Keratinocyte (primary cell): ENCODE results near the gene TMEM225B. TPM values are rescaled to one million over a fixed set of nuclear protein-coding genes. Genes with fewer than 3 reads are reported as not detected.

Experiments
- DNase-seq: peaks from one replicate; pipeline ENCODE4 v3.0.0-alpha.2; 2011; ENCODE audit warnings: low read depth, missing footprints, low spot score
- FAIRE-seq: peaks from 2 replicates; lab custom pipeline; 2011; peaks lifted over from hg19 to GRCh38; lab: Jason Lieb, UNC
- H2AFZ ChIP-seq: 2 replicates; pipeline ENCODE4 v1.6.0; 2012; ENCODE audit warnings: low read length, control low read depth, inconsistent platforms; ENCODE audit not compliant: control insufficient read depth
- H3K27ac ChIP-seq: 2 replicates; pipeline ENCODE4 v1.5.1; 2011; ENCODE audit warnings: low read length; ENCODE audit not compliant: control insufficient read depth, insufficient read depth
- H3K27me3 ChIP-seq: 3 replicates; pipeline ENCODE4 v1.6.0; 2011; ENCODE audit warnings: low read length; ENCODE audit not compliant: control insufficient read depth, insufficient read depth; ENCODE audit errors: extremely low read depth
- H3K36me3 ChIP-seq, 2 experiments: 2 replicates in 1 of 2; 3 replicates in 1 of 2; pipeline ENCODE4 v1.5.1; 2011; ENCODE audit warnings: low read length in 2 of 2, mild to moderate bottlenecking in 1 of 2; ENCODE audit not compliant: control insufficient read depth in 2 of 2, insufficient read depth in 2 of 2; ENCODE audit errors: extremely low read depth in 1 of 2
- H3K4me1 ChIP-seq: 3 replicates; pipeline ENCODE4 v1.5.1; 2011; ENCODE audit warnings: low read length; ENCODE audit not compliant: control insufficient read depth, insufficient read depth; ENCODE audit errors: extremely low read depth
- H3K4me2 ChIP-seq: 3 replicates; pipeline ENCODE4 v1.6.0; 2011; ENCODE audit warnings: low read depth, low read length; ENCODE audit not compliant: control insufficient read depth, insufficient read depth; ENCODE audit errors: extremely low read depth
- H3K4me3 ChIP-seq, 3 experiments: fragments of 200-600 bp in 1 of 3; sonication (generic) in 1 of 3; 2 replicates in 2 of 3; 3 replicates in 1 of 3; pipeline ENCODE4 v1.5.1; 2011 to 2016; ENCODE audit warnings: low read length in 3 of 3, mild to moderate bottlenecking in 3 of 3, control low read depth in 2 of 3, inconsistent platforms in 1 of 3, low read depth in 1 of 3, mixed read lengths in 1 of 3, mixed run types in 1 of 3, moderate library complexity in 1 of 3; ENCODE audit not compliant: control insufficient read depth in 2 of 3, insufficient read depth in 2 of 3; ENCODE audit errors: extremely low read depth in 1 of 3
- H3K79me2 ChIP-seq: 2 replicates; pipeline ENCODE4 v1.6.0; 2012; ENCODE audit warnings: low read length; ENCODE audit not compliant: control insufficient read depth, insufficient read depth
- H3K9ac ChIP-seq: 3 replicates; pipeline ENCODE4 v1.6.0; 2011; ENCODE audit warnings: low read length; ENCODE audit not compliant: control insufficient read depth, insufficient read depth; ENCODE audit errors: extremely low read depth
- H3K9me1 ChIP-seq: 3 replicates; pipeline ENCODE4 v1.6.0; 2011; ENCODE audit warnings: low read length; ENCODE audit not compliant: control insufficient read depth, insufficient read depth; ENCODE audit errors: extremely low read depth
- H3K9me3 ChIP-seq: 2 replicates; pipeline ENCODE4 v1.5.1; 2012; ENCODE audit warnings: low read depth, low read length; ENCODE audit not compliant: control insufficient read depth
- H4K20me1 ChIP-seq: 3 replicates; pipeline ENCODE4 v1.6.0; 2011; ENCODE audit warnings: low read length; ENCODE audit not compliant: control insufficient read depth, insufficient read depth; ENCODE audit errors: extremely low read depth
- EZH2 ChIP-seq: IDR thresholded peaks from one replicate; pipeline ENCODE4 v1.6.1; 2012; ENCODE audit warnings: inconsistent platforms, mild to moderate bottlenecking, low read length, moderate library complexity
- dilution Hi-C: fragments of 300-500 bp; cut with MboI; formaldehyde crosslinking; loops from one replicate; pipeline ENCODE4 v1.7.0; 2020; ENCODE audit warnings: low sequenced_read_pairs; ENCODE audit not compliant: extremely low pct_ligation_motif_present
- polyA plus RNA-seq, 5 experiments: library from polyadenylated mRNA; depleted of rRNA in 3 of 5; stranded (reverse) in 3 of 5; stranded (forward) in 1 of 5; unstranded in 1 of 5; fragments of >200 nt; gene quantifications; 1 replicate in 1 of 5; 2 replicates in 3 of 5; 3 replicates in 1 of 5; pipeline versions ENCODE4 v1.2.1 to v1.2.3, GENCODE V29; 2011 to 2012; ENCODE audit warnings: missing spikeins in 2 of 5, low read depth in 1 of 5, low replicate concordance in 1 of 5
- TF ChIP-seq, protein P1 (sequence below), 3 experiments: IDR thresholded peaks in 1 of 3; conservative IDR thresholded peaks in 1 of 3; optimal IDR thresholded peaks in 1 of 3; 2 replicates in 2 of 3; 3 replicates in 1 of 3; pipeline versions ENCODE3 to v1.5.1; 2011; ENCODE audit warnings: low read length in 3 of 3, mild to moderate bottlenecking in 3 of 3, moderate library complexity in 2 of 3, control low read depth in 1 of 3, inconsistent platforms in 1 of 3; ENCODE audit not compliant: insufficient read depth in 2 of 3; ENCODE audit errors: extremely low read depth in 1 of 3

TMEM225B gene
- polyA plus RNA-seq, 1 donor (not counting 4 experiments of a cell fraction or from before 2014, with no cell fraction given) = 0.18 TPM

DNA sequence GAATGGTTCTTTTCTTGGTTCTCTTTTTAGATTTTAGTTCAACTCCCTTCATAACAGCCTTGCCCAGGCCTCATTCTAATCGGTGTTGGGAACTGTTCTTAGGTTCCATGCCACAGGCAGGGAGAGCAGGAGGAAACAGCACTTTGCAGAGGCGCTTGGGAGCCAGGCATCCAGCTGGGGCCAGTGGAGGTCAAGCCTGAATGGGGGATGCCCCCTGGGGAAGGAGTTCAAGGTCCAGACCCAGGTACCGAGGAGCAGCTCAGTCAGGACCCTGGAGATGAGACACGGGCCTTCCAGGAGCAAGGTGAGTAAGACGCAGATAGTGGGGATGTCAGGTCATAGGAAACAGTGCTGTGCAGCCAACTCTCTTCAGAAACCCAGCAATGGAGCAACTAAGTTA lies 23.2 kb downstream of the TMEM225B start:
- peaks cover 2% of the 10 kb centered on the region for H3K9me1 ChIP-seq
- peaks cover 48 to 66% of the 10 kb centered on the region in 2 experiments for H3K36me3 ChIP-seq
- FAIRE-seq (no peak), DNase-seq (no peak)
- no peak overlapping the region for H3K4me3 ChIP-seq
- H2AFZ ChIP-seq = no peak overlapping the region
- TF ChIP-seq EZH2 = no peak
- TF ChIP-seq, protein P1, sequence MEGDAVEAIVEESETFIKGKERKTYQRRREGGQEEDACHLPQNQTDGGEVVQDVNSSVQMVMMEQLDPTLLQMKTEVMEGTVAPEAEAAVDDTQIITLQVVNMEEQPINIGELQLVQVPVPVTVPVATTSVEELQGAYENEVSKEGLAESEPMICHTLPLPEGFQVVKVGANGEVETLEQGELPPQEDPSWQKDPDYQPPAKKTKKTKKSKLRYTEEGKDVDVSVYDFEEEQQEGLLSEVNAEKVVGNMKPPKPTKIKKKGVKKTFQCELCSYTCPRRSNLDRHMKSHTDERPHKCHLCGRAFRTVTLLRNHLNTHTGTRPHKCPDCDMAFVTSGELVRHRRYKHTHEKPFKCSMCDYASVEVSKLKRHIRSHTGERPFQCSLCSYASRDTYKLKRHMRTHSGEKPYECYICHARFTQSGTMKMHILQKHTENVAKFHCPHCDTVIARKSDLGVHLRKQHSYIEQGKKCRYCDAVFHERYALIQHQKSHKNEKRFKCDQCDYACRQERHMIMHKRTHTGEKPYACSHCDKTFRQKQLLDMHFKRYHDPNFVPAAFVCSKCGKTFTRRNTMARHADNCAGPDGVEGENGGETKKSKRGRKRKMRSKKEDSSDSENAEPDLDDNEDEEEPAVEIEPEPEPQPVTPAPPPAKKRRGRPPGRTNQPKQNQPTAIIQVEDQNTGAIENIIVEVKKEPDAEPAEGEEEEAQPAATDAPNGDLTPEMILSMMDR (optimal IDR thresholded peaks at IDR 0.05 in 1 of 3, IDR thresholded peaks at IDR 0.05 in 1 of 3, conservative IDR thresholded peaks at IDR 0.05 in 1 of 3; ENCODE audit: extremely low read depth in 1 of 3, insufficient read depth in 2 of 3, low read length in 3 of 3) = no peak
- peaks cover 62% of the 10 kb centered on the region for H3K79me2 ChIP-seq
- H3K9me3 ChIP-seq = no peaks in the 10 kb centered on the region
- H4K20me1 ChIP-seq = no peaks in the 10 kb centered on the region
- H3K4me1 ChIP-seq = peaks cover 49% of the 10 kb centered on the region
- no peak overlapping the region for H3K4me2 ChIP-seq
- H3K9ac ChIP-seq = no peak overlapping the region
- no peak overlapping the region for H3K27ac ChIP-seq
- H3K27me3 ChIP-seq = no peaks in the 10 kb centered on the region
- dilution Hi-C loops = no loop called here

DNA sequence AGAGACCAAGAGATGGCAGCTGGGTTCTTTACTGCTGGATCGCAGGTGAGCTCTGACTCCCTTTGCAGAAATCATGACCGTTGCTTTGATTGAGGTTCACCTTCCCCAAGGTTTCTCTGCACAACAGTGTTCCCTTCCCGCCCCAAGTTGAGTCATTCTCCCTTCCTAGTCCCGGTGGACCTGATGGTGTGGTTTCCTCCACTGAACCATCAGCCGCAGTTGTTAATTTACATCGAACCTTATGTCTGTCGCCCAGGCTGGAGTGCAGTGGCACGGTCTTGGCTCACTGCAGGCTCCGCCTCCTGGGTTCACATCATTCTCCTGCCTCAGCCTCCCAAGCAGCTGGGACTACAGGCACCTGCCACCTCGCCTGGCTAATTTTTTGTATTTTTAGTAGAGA lies 24.5 kb downstream of the TMEM225B start:
- Histone ChIP-seq H2AFZ (no peak overlapping the region), H3K27me3 (no peaks in the 10 kb centered on the region), H3K27ac (peak overlapping the region; percentile 65), H3K9me3 (no peaks in the 10 kb centered on the region), H3K4me3 (no peak overlapping the region), H3K9me1 (peaks cover 2% of the 10 kb centered on the region), H3K79me2 (peaks cover 56% of the 10 kb centered on the region), H3K4me1 (peaks cover 46% of the 10 kb centered on the region), H4K20me1 (no peaks in the 10 kb centered on the region), H3K36me3 (peaks cover 55 to 70% of the 10 kb centered on the region in 2 experiments), H3K4me2 (peak overlapping the region; percentile 77), H3K9ac (no peak overlapping the region)
- dilution Hi-C loops = no loop called here
- FAIRE-seq = peak; percentile 79
- DNase-seq = no peak
- TF ChIP-seq, protein P1 (optimal IDR thresholded peaks at IDR 0.05 in 1 of 3, IDR thresholded peaks at IDR 0.05 in 1 of 3, conservative IDR thresholded peaks at IDR 0.05 in 1 of 3; ENCODE audit: extremely low read depth in 1 of 3, insufficient read depth in 2 of 3, low read length in 3 of 3) = peak in 1 of 3 experiments; percentile 23
- TF ChIP-seq EZH2 = no peak
